ENCODE measurements around the gene LDAH.

Gene LDAH

GRCh38 chr2:20667151-20667530, 155.8 kb downstream of the LDAH start:
- H3K27me3 ChIP-seq (ENCODE audit: control insufficient read depth, insufficient read depth, low read length): peaks cover 93% of the 10 kb centered on the region
- H3K4me1 ChIP-seq (ENCODE audit: control insufficient read depth, insufficient read depth, low read length): peaks cover 13% of the 10 kb centered on the region
- no peak overlapping the region for H3K27ac ChIP-seq (ENCODE audit: low read length)
- peak overlapping the region; percentile 38; the same call in 1 of the 2 replicates for H3K4me3 ChIP-seq (ENCODE audit: low read length)
- no peak for DNase-seq (ENCODE audit: low read depth, low spot score)
- no CpG with 5 or more reads among the region's 62 CpGs for WGBS (ENCODE audit: insufficient coverage, insufficient read length)
- H3K9me3 ChIP-seq (ENCODE audit: control insufficient read depth, insufficient read depth, low read length): no peaks in the 10 kb centered on the region
- no peaks in the 10 kb centered on the region; the same call in 1 of the 2 replicates for H3K36me3 ChIP-seq (ENCODE audit: control insufficient read depth, insufficient read depth, low read length)

GRCh38 chr2:20666304-20667150, 156.4 kb downstream of the LDAH start, which contains the start of gene GDF7:
Gene GDF7, plus strand, starts transcription at chr2:20667144. Its CDS starts 96 bp downstream, at chr2:20667240.
- H3K4me3 ChIP-seq (ENCODE audit: low read length): peak within 1 kb of the TSS; percentile 60; the same call in 1 of the 2 replicates
- H3K36me3 ChIP-seq (ENCODE audit: control insufficient read depth, insufficient read depth, low read length): no peaks in the 10 kb centered on the region; the same call in 1 of the 2 replicates
- no peaks in the 10 kb centered on the region for H3K9me3 ChIP-seq (ENCODE audit: control insufficient read depth, insufficient read depth, low read length)
- peaks cover 13% of the 10 kb centered on the region for H3K4me1 ChIP-seq (ENCODE audit: control insufficient read depth, insufficient read depth, low read length)
- H3K27me3 ChIP-seq (ENCODE audit: control insufficient read depth, insufficient read depth, low read length): peaks cover 88% of the 10 kb centered on the region
- DNase-seq (ENCODE audit: low read depth, low spot score): no peak
- no CpG with 5 or more reads among the region's 86 CpGs for WGBS (ENCODE audit: insufficient coverage, insufficient read length)
- H3K27ac ChIP-seq (ENCODE audit: low read length): no peak within 1 kb of the TSS

- Histone ChIP-seq H3K27me3 (ENCODE audit: control insufficient read depth, insufficient read depth, low read length) (peaks cover 83% of the 10 kb centered on the region), H3K4me1 (ENCODE audit: control insufficient read depth, insufficient read depth, low read length) (peaks cover 7% of the 10 kb centered on the region), H3K9me3 (ENCODE audit: control insufficient read depth, insufficient read depth, low read length) (no peaks in the 10 kb centered on the region), H3K36me3 (ENCODE audit: control insufficient read depth, insufficient read depth, low read length) (no peaks in the 10 kb centered on the region; the same call in 1 of the 2 replicates), H3K4me3 (ENCODE audit: low read length) (peak overlapping the region; percentile 60; the same call in 1 of the 2 replicates), H3K27ac (ENCODE audit: low read length) (no peak overlapping the region)
- DNase-seq (ENCODE audit: low read depth, low spot score): no peak
- WGBS (ENCODE audit: insufficient coverage, insufficient read length): no CpG with 5 or more reads among the region's 34 CpGs
Measured at GRCh38 chr2:20666005-20666303, 156.9 kb downstream of the LDAH start.

GRCh38 chr2:20665243-20666004, 157.5 kb downstream of the LDAH start:
- DNase-seq (ENCODE audit: low read depth, low spot score): no peak
- Histone ChIP-seq H3K4me3 (ENCODE audit: low read length) (peak overlapping the region; percentile 60; the same call in 1 of the 2 replicates), H3K9me3 (ENCODE audit: control insufficient read depth, insufficient read depth, low read length) (no peaks in the 10 kb centered on the region), H3K36me3 (ENCODE audit: control insufficient read depth, insufficient read depth, low read length) (no peaks in the 10 kb centered on the region; the same call in 1 of the 2 replicates), H3K4me1 (ENCODE audit: control insufficient read depth, insufficient read depth, low read length) (peaks cover 7% of the 10 kb centered on the region), H3K27ac (ENCODE audit: low read length) (no peak overlapping the region), H3K27me3 (ENCODE audit: control insufficient read depth, insufficient read depth, low read length) (peaks cover 77% of the 10 kb centered on the region)
- no CpG with 5 or more reads among the region's 49 CpGs for WGBS (ENCODE audit: insufficient coverage, insufficient read length)

- Histone ChIP-seq H3K36me3 (ENCODE audit: control insufficient read depth, insufficient read depth, low read length) (no peaks in the 10 kb centered on the region; the same call in 1 of the 2 replicates), H3K4me3 (ENCODE audit: low read length) (no peak overlapping the region), H3K4me1 (ENCODE audit: control insufficient read depth, insufficient read depth, low read length) (peaks cover 6% of the 10 kb centered on the region), H3K27me3 (ENCODE audit: control insufficient read depth, insufficient read depth, low read length) (peaks cover 70% of the 10 kb centered on the region), H3K27ac (ENCODE audit: low read length) (no peak overlapping the region), H3K9me3 (ENCODE audit: control insufficient read depth, insufficient read depth, low read length) (no peaks in the 10 kb centered on the region)
- DNase-seq (ENCODE audit: low read depth, low spot score): no peak
- no CpG with 5 or more reads among the region's 17 CpGs for WGBS (ENCODE audit: insufficient coverage, insufficient read length)
Measured at GRCh38 chr2:20664431-20665242, 158.3 kb downstream of the LDAH start.

GRCh38 chr2:20664071-20664390, 158.9 kb downstream of the LDAH start:
- no peaks in the 10 kb centered on the region; the same call in 1 of the 2 replicates for H3K36me3 ChIP-seq (ENCODE audit: control insufficient read depth, insufficient read depth, low read length)
- peaks cover 5% of the 10 kb centered on the region for H3K4me1 ChIP-seq (ENCODE audit: control insufficient read depth, insufficient read depth, low read length)
- DNase-seq (ENCODE audit: low read depth, low spot score): no peak
- H3K27me3 ChIP-seq (ENCODE audit: control insufficient read depth, insufficient read depth, low read length): peaks cover 63% of the 10 kb centered on the region
- WGBS (ENCODE audit: insufficient coverage, insufficient read length): no CpG with 5 or more reads among the region's 2 CpGs
- no peak overlapping the region for H3K27ac ChIP-seq (ENCODE audit: low read length)
- H3K4me3 ChIP-seq (ENCODE audit: low read length): no peak overlapping the region
- no peaks in the 10 kb centered on the region for H3K9me3 ChIP-seq (ENCODE audit: control insufficient read depth, insufficient read depth, low read length)

GRCh38 chr2:20663196-20664070, 159.5 kb downstream of the LDAH start:
- no peaks in the 10 kb centered on the region; the same call in 1 of the 2 replicates for H3K36me3 ChIP-seq (ENCODE audit: control insufficient read depth, insufficient read depth, low read length)
- no peak overlapping the region for H3K4me3 ChIP-seq (ENCODE audit: low read length)
- H3K9me3 ChIP-seq (ENCODE audit: control insufficient read depth, insufficient read depth, low read length): no peaks in the 10 kb centered on the region
- no peak for DNase-seq (ENCODE audit: low read depth, low spot score)
- H3K27me3 ChIP-seq (ENCODE audit: control insufficient read depth, insufficient read depth, low read length): peaks cover 57% of the 10 kb centered on the region
- H3K4me1 ChIP-seq (ENCODE audit: control insufficient read depth, insufficient read depth, low read length): peaks cover 5% of the 10 kb centered on the region
- WGBS (ENCODE audit: insufficient coverage, insufficient read length): no CpG with 5 or more reads among the region's 7 CpGs
- no peak overlapping the region for H3K27ac ChIP-seq (ENCODE audit: low read length)

- Histone ChIP-seq H3K27ac (ENCODE audit: low read length) (no peak overlapping the region), H3K4me3 (ENCODE audit: low read length) (no peak overlapping the region), H3K9me3 (ENCODE audit: control insufficient read depth, insufficient read depth, low read length) (no peaks in the 10 kb centered on the region), H3K36me3 (ENCODE audit: control insufficient read depth, insufficient read depth, low read length) (no peaks in the 10 kb centered on the region; the same call in 1 of the 2 replicates), H3K27me3 (ENCODE audit: control insufficient read depth, insufficient read depth, low read length) (peaks cover 47% of the 10 kb centered on the region), H3K4me1 (ENCODE audit: control insufficient read depth, insufficient read depth, low read length) (peaks cover 7% of the 10 kb centered on the region)
- WGBS (ENCODE audit: insufficient coverage, insufficient read length): no CpG with 5 or more reads among the region's 5 CpGs
- DNase-seq (ENCODE audit: low read depth, low spot score): no peak
Measured at GRCh38 chr2:20662308-20662937, 160.5 kb downstream of the LDAH start.
